ENCODE data around the gene ZBTB48.
"Not testable (repeated sequence)": the region's sequence is repeated elsewhere in the genome, so short reads cannot be mapped to it uniquely, and the experiment has no call there.

ZBTB48 gene

DNA sequence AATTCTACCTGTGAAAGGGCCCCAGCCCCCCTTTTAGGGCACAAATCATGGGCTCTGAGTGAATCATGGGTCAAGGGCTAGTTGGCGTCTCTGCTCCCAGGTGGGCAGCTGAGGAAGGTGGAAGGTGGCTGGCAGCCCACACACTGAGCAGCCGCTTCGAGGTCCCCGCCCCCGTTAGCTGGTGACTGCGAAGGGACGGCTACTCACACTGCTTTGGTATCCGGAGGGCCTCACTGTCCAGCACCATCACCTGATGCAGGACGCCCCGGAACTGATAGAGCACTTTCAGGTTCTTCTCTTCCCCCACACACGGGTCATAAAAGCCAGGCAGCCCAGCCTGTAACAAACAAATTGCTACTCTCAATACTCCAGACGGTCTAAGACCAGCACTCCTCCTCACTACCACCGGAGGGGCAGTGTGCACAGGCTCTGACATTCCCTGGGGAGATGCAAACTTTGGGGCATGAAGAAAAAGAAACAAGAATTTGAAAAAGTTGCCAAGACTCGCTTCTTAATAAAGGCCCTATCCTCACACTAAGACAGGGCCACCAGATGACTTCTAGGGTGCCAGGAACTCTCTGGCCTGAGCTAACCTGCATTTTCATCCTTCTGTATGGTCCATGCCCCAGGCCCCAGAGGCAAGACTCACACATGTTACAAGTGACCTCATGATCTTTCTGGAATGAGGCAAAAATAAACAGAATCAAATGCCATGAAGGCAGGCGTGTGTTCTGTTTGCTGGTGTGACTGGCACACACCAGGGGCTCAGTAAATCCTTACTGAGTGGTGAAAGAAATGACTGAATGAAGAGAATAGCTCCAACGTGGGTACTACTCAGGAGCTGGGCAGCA lies 56.3 kb downstream of the ZBTB48 start:
- no peak for DNase-seq

GRCh38 chr1:6636778-6637177 lies 57.0 kb downstream of the ZBTB48 start:
- not testable (repeated sequence) for DNase-seq

DNA sequence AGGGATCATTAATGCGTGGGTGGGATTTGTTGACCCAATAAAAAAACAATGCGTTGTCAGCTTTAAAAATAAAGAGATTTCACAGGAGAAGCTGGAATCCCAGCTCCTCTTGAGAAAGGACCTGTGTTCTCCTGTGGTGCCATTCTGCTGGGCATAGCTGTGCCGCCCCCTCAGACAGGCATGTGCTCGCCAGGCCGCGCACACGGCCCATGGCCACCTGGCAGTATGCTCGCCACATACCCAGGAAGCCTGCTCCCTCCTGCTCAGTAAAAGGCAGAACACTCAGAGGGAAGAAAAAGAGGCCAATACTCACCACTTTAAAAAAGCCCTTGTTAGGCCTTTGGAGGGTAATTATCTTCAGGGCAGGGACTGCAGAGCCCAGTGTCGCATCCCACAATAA lies 58.0 kb downstream of the ZBTB48 start:
- DNase-seq = no peak

DNA sequence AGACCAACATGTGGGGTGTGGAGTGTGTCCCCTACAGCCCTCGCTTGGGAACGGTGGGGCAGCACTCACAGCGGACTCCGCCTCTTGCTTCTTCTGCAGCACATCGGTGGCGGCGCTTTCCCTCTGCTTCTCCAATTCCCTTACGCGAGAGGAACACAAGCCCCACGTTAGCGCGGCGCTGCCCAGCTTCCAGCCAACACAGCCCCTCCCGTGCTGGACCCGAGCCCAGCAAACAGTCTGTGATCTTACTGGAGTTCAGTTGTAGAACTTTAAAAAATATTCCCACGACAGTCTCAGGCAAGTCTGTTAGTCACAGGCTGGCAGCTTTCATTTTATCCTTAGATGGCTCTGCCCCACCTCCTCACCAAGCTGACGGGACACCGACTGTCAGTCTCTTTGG lies 58.4 kb downstream of the ZBTB48 start:
- DNase-seq = no peak
